ENCODE measurements around the gene TRAPPC6A. TPM values are rescaled to one million over a fixed set of nuclear protein-coding genes. Genes with fewer than 3 reads are reported as not detected.

The TRAPPC6A gene
- total RNA-seq, 4 donors from 2014 or later: 15.7 to 51.2 (median 29.7) TPM; not detected in 1

GRCh38 chr19:45206328-45206727 lies 28.3 kb upstream of the TRAPPC6A start:
- no peaks in the 10 kb centered on the region for H3K36me3 ChIP-seq
- H3K9me3 ChIP-seq: no peaks in the 10 kb centered on the region
- H3K4me3 ChIP-seq: no peak overlapping the region
- WGBS, 2 donors (ENCODE audit: low coverage in 1 of 2): 84 to 86% methylated on average over 3 of the region's 3 CpGs
- in situ Hi-C loops (cut with MboI; ENCODE audit: low pct_ligation_motif_present in 1 of 4, low pct_unique_long_range_greater_than_20kb in 1 of 4, low sequenced_read_pairs in 3 of 4) (no loop called here), intact Hi-C loops (cut with DNase I; ENCODE audit: low total_unique reads) (no loop called here)
- H3K4me1 ChIP-seq: no peaks in the 10 kb centered on the region
- TF ChIP-seq EP300 (IDR thresholded peaks at IDR 0.05; ENCODE audit: low read depth) (no peak), POLR2AphosphoS5 (IDR thresholded peaks at IDR 0.05) (no peak)
- DNase-seq: no peak
- H3K27me3 ChIP-seq: no peaks in the 10 kb centered on the region
- H3K27ac ChIP-seq: no peak overlapping the region

- Histone ChIP-seq H3K4me3 (no peak overlapping the region), H3K27ac (no peak overlapping the region), H3K9me3 (no peaks in the 10 kb centered on the region), H3K27me3 (no peaks in the 10 kb centered on the region), H3K36me3 (no peaks in the 10 kb centered on the region), H3K4me1 (no peaks in the 10 kb centered on the region)
- 85 to 87% methylated on average over 5 to 12 of the region's 12 CpGs for WGBS, 2 donors (ENCODE audit: low coverage in 1 of 2)
- intact Hi-C loops (cut with DNase I; ENCODE audit: low total_unique reads): no loop called here
- no peak for DNase-seq
- in situ Hi-C loops (cut with MboI; ENCODE audit: low pct_ligation_motif_present in 1 of 4, low pct_unique_long_range_greater_than_20kb in 1 of 4, low sequenced_read_pairs in 3 of 4): no loop called here
- TF ChIP-seq EP300 (IDR thresholded peaks at IDR 0.05; ENCODE audit: low read depth): no peak
- TF ChIP-seq POLR2AphosphoS5 (IDR thresholded peaks at IDR 0.05): no peak
- TF ChIP-seq POLR2A (IDR thresholded peaks at IDR 0.05): no peak
- no peak for TF ChIP-seq CTCF (IDR thresholded peaks at IDR 0.05)
Observed at GRCh38 chr19:45205810-45206209, 27.8 kb upstream of the TRAPPC6A start.

- TF ChIP-seq POLR2A (IDR thresholded peaks at IDR 0.05): no peak
- no peak for TF ChIP-seq POLR2AphosphoS5 (IDR thresholded peaks at IDR 0.05)
- TF ChIP-seq EP300 (IDR thresholded peaks at IDR 0.05; ENCODE audit: low read depth): no peak
- no peak for TF ChIP-seq CTCF (IDR thresholded peaks at IDR 0.05)
- H3K4me1 ChIP-seq: no peaks in the 10 kb centered on the region
- H3K27me3 ChIP-seq: no peaks in the 10 kb centered on the region
- in situ Hi-C loops (cut with MboI; ENCODE audit: low pct_ligation_motif_present in 1 of 4, low pct_unique_long_range_greater_than_20kb in 1 of 4, low sequenced_read_pairs in 3 of 4): no loop called here
- no peak overlapping the region for H3K27ac ChIP-seq
- WGBS, 2 donors (ENCODE audit: low coverage in 1 of 2): 91% methylated on average over 6 of the region's 6 CpGs; no CpG with 5 or more reads in 1 of the 2 donors
- H3K36me3 ChIP-seq: no peaks in the 10 kb centered on the region
- intact Hi-C loops (cut with DNase I; ENCODE audit: low total_unique reads): no loop called here
- no peaks in the 10 kb centered on the region for H3K9me3 ChIP-seq
- H3K4me3 ChIP-seq: no peak overlapping the region
- DNase-seq: no peak
Observed at GRCh38 chr19:45202637-45203036, 24.6 kb upstream of the TRAPPC6A start.

GRCh38 chr19:45200568-45200967 lies 22.5 kb upstream of the TRAPPC6A start:
- no peak overlapping the region for H3K27ac ChIP-seq
- no peaks in the 10 kb centered on the region for H3K36me3 ChIP-seq
- H3K27me3 ChIP-seq: no peaks in the 10 kb centered on the region
- no peaks in the 10 kb centered on the region for H3K4me1 ChIP-seq
- intact Hi-C loops (cut with DNase I; ENCODE audit: low total_unique reads): no loop called here
- H3K9me3 ChIP-seq: no peaks in the 10 kb centered on the region
- TF ChIP-seq EP300 (IDR thresholded peaks at IDR 0.05; ENCODE audit: low read depth): no peak
- no peak for TF ChIP-seq POLR2AphosphoS5 (IDR thresholded peaks at IDR 0.05)
- TF ChIP-seq POLR2A (IDR thresholded peaks at IDR 0.05): no peak
- no peak for TF ChIP-seq CTCF (IDR thresholded peaks at IDR 0.05)
- in situ Hi-C loops (cut with MboI; ENCODE audit: low pct_ligation_motif_present in 1 of 4, low pct_unique_long_range_greater_than_20kb in 1 of 4, low sequenced_read_pairs in 3 of 4): no loop called here
- 67 to 81% methylated on average over 1 to 4 of the region's 4 CpGs for WGBS, 2 donors (ENCODE audit: low coverage in 1 of 2)
- H3K4me3 ChIP-seq: no peak overlapping the region
- no peak for DNase-seq

GRCh38 chr19:45195764-45196163 lies 17.7 kb upstream of the TRAPPC6A start:
- Histone ChIP-seq H3K27me3 (no peaks in the 10 kb centered on the region), H3K27ac (no peak overlapping the region), H3K9me3 (no peaks in the 10 kb centered on the region), H3K4me3 (no peak overlapping the region), H3K36me3 (no peaks in the 10 kb centered on the region), H3K4me1 (no peaks in the 10 kb centered on the region)
- in situ Hi-C loops (cut with MboI; ENCODE audit: low pct_ligation_motif_present in 1 of 4, low pct_unique_long_range_greater_than_20kb in 1 of 4, low sequenced_read_pairs in 3 of 4) (no loop called here), intact Hi-C loops (cut with DNase I; ENCODE audit: low total_unique reads) (no loop called here)
- TF ChIP-seq POLR2A (IDR thresholded peaks at IDR 0.05) (no peak), POLR2AphosphoS5 (IDR thresholded peaks at IDR 0.05) (no peak), EP300 (IDR thresholded peaks at IDR 0.05; ENCODE audit: low read depth) (no peak), CTCF (IDR thresholded peaks at IDR 0.05) (no peak)
- WGBS, 2 donors (ENCODE audit: low coverage in 1 of 2): 79 to 85% methylated on average over 4 to 6 of the region's 6 CpGs
- DNase-seq: no peak

Data from transverse colon (tissue), 4 donors.